Mucosa of rectum (tissue), 2 donors: Measurements from ENCODE around the gene GSTM3.

Source experiments
- H3K27ac ChIP-seq, 2 donors: one replicate each; pipeline ENCODE4 v1.7.0; 2013; ENCODE audit warnings: inconsistent platforms in 2 of 2, low read depth in 2 of 2, low read length in 2 of 2
- H3K27me3 ChIP-seq, 2 donors: one replicate each; pipeline ENCODE4 v1.7.0; 2013; ENCODE audit warnings: low read length in 2 of 2; ENCODE audit not compliant: control insufficient read depth in 2 of 2, insufficient read depth in 2 of 2
- H3K36me3 ChIP-seq, 2 donors: one replicate each; pipeline ENCODE4 v1.7.0; 2013; ENCODE audit warnings: low read length in 2 of 2; ENCODE audit not compliant: control insufficient read depth in 2 of 2, insufficient read depth in 2 of 2
- H3K4me1 ChIP-seq, 2 donors: one replicate each; pipeline ENCODE4 v1.7.0; 2013; ENCODE audit warnings: low read length in 2 of 2, mild to moderate bottlenecking in 1 of 2; ENCODE audit not compliant: control insufficient read depth in 2 of 2, insufficient read depth in 2 of 2
- H3K4me3 ChIP-seq, 2 donors: one replicate each; pipeline ENCODE4 v1.7.0; 2013; ENCODE audit warnings: low read length in 2 of 2
- H3K9ac ChIP-seq, 2 donors: one replicate each; pipeline ENCODE4 v1.7.0; 2013; ENCODE audit warnings: low read length in 2 of 2, low read depth in 1 of 2, mild to moderate bottlenecking in 1 of 2
- H3K9me3 ChIP-seq, 2 donors: one replicate each; pipeline ENCODE4 v1.7.0; 2013; ENCODE audit warnings: low read length in 2 of 2; ENCODE audit not compliant: control insufficient read depth in 2 of 2
- donor health status: healthy.
- donor health status: Normal muscosa, but diverticular disease.

The GSTM3 gene

GRCh38 chr1:109728870-109729269 lies 12.0 kb downstream of the GSTM3 start:
- no peaks in the 10 kb centered on the region for H3K27me3 ChIP-seq

GRCh38 chr1:109726728-109727373 lies 14.0 kb downstream of the GSTM3 start:
- Histone ChIP-seq H3K27me3 (no peaks in the 10 kb centered on the region), H3K9me3 (no peaks in the 10 kb centered on the region), H3K36me3 (no peaks in the 10 kb centered on the region), H3K27ac (no peak overlapping the region), H3K4me3 (no peak overlapping the region), H3K9ac (no peak overlapping the region), H3K4me1 (peaks cover 0 to 4% of the 10 kb centered on the region in 2 donors)

More at GRCh38 chr1:109728870-109729269, 12.0 kb downstream of the GSTM3 start:
- Histone ChIP-seq H3K36me3 (no peaks in the 10 kb centered on the region), H3K27ac (no peak overlapping the region), H3K9ac (no peak overlapping the region), H3K4me1 (peaks cover 4 to 7% of the 10 kb centered on the region in 2 donors), H3K9me3 (no peaks in the 10 kb centered on the region), H3K4me3 (no peak overlapping the region)

- Histone ChIP-seq H3K4me3 (no peak overlapping the region), H3K36me3 (no peaks in the 10 kb centered on the region), H3K4me1 (peaks cover 0 to 4% of the 10 kb centered on the region in 2 donors), H3K27ac (no peak overlapping the region), H3K9me3 (no peaks in the 10 kb centered on the region), H3K9ac (no peak overlapping the region), H3K27me3 (no peaks in the 10 kb centered on the region)
Observed at GRCh38 chr1:109726007-109726406, 14.8 kb downstream of the GSTM3 start.

GRCh38 chr1:109725510-109725909 lies 15.3 kb downstream of the GSTM3 start:
- Histone ChIP-seq H3K36me3 (no peaks in the 10 kb centered on the region), H3K9ac (no peak overlapping the region), H3K27me3 (no peaks in the 10 kb centered on the region), H3K4me1 (peaks cover 0 to 4% of the 10 kb centered on the region in 2 donors), H3K4me3 (no peak overlapping the region), H3K9me3 (no peaks in the 10 kb centered on the region), H3K27ac (no peak overlapping the region)

- Histone ChIP-seq H3K4me3 (no peak overlapping the region), H3K27ac (no peak overlapping the region), H3K9ac (no peak overlapping the region), H3K27me3 (no peaks in the 10 kb centered on the region), H3K36me3 (no peaks in the 10 kb centered on the region), H3K4me1 (peaks cover 0 to 4% of the 10 kb centered on the region in 2 donors), H3K9me3 (no peaks in the 10 kb centered on the region)
Observed at GRCh38 chr1:109724933-109725332, 15.9 kb downstream of the GSTM3 start.

- Histone ChIP-seq H3K4me1 (peaks cover 0 to 4% of the 10 kb centered on the region in 2 donors), H3K27me3 (no peaks in the 10 kb centered on the region), H3K9me3 (no peaks in the 10 kb centered on the region), H3K9ac (no peak overlapping the region), H3K36me3 (no peaks in the 10 kb centered on the region), H3K27ac (no peak overlapping the region), H3K4me3 (no peak overlapping the region)
Observed at GRCh38 chr1:109722908-109723691, 17.7 kb downstream of the GSTM3 start.

GRCh38 chr1:109721971-109722370 lies 18.9 kb downstream of the GSTM3 start:
- no peaks in the 10 kb centered on the region for H3K27me3 ChIP-seq
- no peak overlapping the region for H3K9ac ChIP-seq
- H3K4me3 ChIP-seq: no peak overlapping the region
- H3K4me1 ChIP-seq: peaks cover 0 to 4% of the 10 kb centered on the region in 2 donors
- H3K9me3 ChIP-seq: no peaks in the 10 kb centered on the region
- no peak overlapping the region for H3K27ac ChIP-seq
- no peaks in the 10 kb centered on the region for H3K36me3 ChIP-seq

GRCh38 chr1:109721042-109721441 lies 19.8 kb downstream of the GSTM3 start:
- Histone ChIP-seq H3K9me3 (no peaks in the 10 kb centered on the region), H3K9ac (no peak overlapping the region), H3K4me3 (no peak overlapping the region), H3K27ac (no peak overlapping the region), H3K36me3 (no peaks in the 10 kb centered on the region), H3K27me3 (no peaks in the 10 kb centered on the region), H3K4me1 (peaks cover 0 to 4% of the 10 kb centered on the region in 2 donors)

- Histone ChIP-seq H3K4me3 (no peak overlapping the region), H3K27ac (no peak overlapping the region), H3K9ac (no peak overlapping the region), H3K36me3 (no peaks in the 10 kb centered on the region), H3K27me3 (no peaks in the 10 kb centered on the region), H3K4me1 (peaks cover 0 to 4% of the 10 kb centered on the region in 2 donors), H3K9me3 (no peaks in the 10 kb centered on the region)
Observed at GRCh38 chr1:109719337-109719837, 21.5 kb downstream of the GSTM3 start.

- Histone ChIP-seq H3K27me3 (no peaks in the 10 kb centered on the region), H3K4me1 (peaks cover 0 to 4% of the 10 kb centered on the region in 2 donors), H3K4me3 (no peak overlapping the region), H3K27ac (no peak overlapping the region), H3K36me3 (no peaks in the 10 kb centered on the region), H3K9me3 (no peaks in the 10 kb centered on the region), H3K9ac (no peak overlapping the region)
Observed at GRCh38 chr1:109718495-109718894, 22.3 kb downstream of the GSTM3 start.
